ENCODE data around the gene SS18L1.

- no peak for TF ChIP-seq CTCF (IDR thresholded peaks at IDR 0.05)
- TF ChIP-seq POLR2AphosphoS5 (IDR thresholded peaks at IDR 0.05): no peak
- no peak for TF ChIP-seq POLR2A (IDR thresholded peaks at IDR 0.05)
- TF ChIP-seq EP300 (IDR thresholded peaks at IDR 0.05): no peak
These were observed 62.8 kb downstream of the SS18L1 start for GRCh38 chr20:62206388-62206775.
